Endothelial cell of umbilical vein (primary cell): ENCODE data around the gene FBXW11. TPM values are rescaled to one million over a fixed set of nuclear protein-coding genes. Genes with fewer than 3 reads are reported as not detected.

ENCODE experiments used
- BruUV-seq: library from RNA; stranded (reverse); fragments of 400-500 nt; replicated peaks from 2 replicates; lab custom pipeline; 2021; lab: Mats Ljungman, UMichigan
- CTCF ChIA-PET: fragments of 300-600, 350-600 bp; sonication (Branson Sonifier 250); formaldehyde crosslinking; loops from one replicate; lab custom pipeline; 2021; ENCODE audit warnings: antibody characterized with exemption, inconsistent platforms; lab: Charles Lee
- POLR2A ChIA-PET: fragments of 300-600, 350-600 bp; sonication (Branson Sonifier 250); formaldehyde crosslinking; loops from one replicate; lab custom pipeline; 2021; ENCODE audit warnings: antibody characterized with exemption, inconsistent platforms; lab: Charles Lee
- DNase-seq: peaks from one replicate; pipeline ENCODE4 v3.0.0-alpha.2; 2011; ENCODE audit warnings: low read depth, low spot score
- FAIRE-seq: peaks from 2 replicates; lab custom pipeline; 2011; peaks lifted over from hg19 to GRCh38; lab: Jason Lieb, UNC
- H2AFZ ChIP-seq: 2 replicates; pipeline ENCODE4 v1.6.0; 2012; ENCODE audit warnings: low read depth, low read length, control low read depth, inconsistent platforms
- H3K27ac ChIP-seq: 2 replicates; pipeline ENCODE4 v1.5.1; 2011; ENCODE audit warnings: low read depth, mild to moderate bottlenecking, control low read depth, low read length, moderate library complexity; ENCODE audit not compliant: insufficient read depth
- H3K27me3 ChIP-seq, 2 experiments: 2 replicates each; pipeline versions ENCODE4 v1.6.0 to v1.6.1; 2011; ENCODE audit warnings: low read length in 2 of 2, mixed read lengths in 1 of 2; ENCODE audit not compliant: control insufficient read depth in 2 of 2, insufficient read depth in 2 of 2
- H3K36me3 ChIP-seq, 2 experiments: 2 replicates in 1 of 2; 3 replicates in 1 of 2; pipeline ENCODE4 v1.5.1; 2011; ENCODE audit warnings: low read length in 2 of 2, mild to moderate bottlenecking in 1 of 2, moderate library complexity in 1 of 2; ENCODE audit not compliant: control insufficient read depth in 2 of 2, insufficient read depth in 2 of 2; ENCODE audit errors: extremely low read depth in 1 of 2
- H3K4me1 ChIP-seq: 3 replicates; pipeline ENCODE4 v1.5.1; 2011; ENCODE audit warnings: mild to moderate bottlenecking, low read length; ENCODE audit not compliant: control insufficient read depth, insufficient read depth; ENCODE audit errors: extremely low read depth
- H3K4me2 ChIP-seq: 2 replicates; pipeline ENCODE4 v1.6.1; 2011; ENCODE audit warnings: low read length, control low read depth, mixed read lengths; ENCODE audit not compliant: insufficient read depth
- H3K4me3 ChIP-seq, 3 experiments: fragments of 200-600 bp in 1 of 3; sonication (generic), shearing (Covaris generic) in 1 of 3; replicated peaks in 1 of 3; 2 replicates each; pipeline ENCODE4 v1.5.1; 2011 to 2016; ENCODE audit warnings: control low read depth in 3 of 3, low read length in 3 of 3, mild to moderate bottlenecking in 2 of 3, inconsistent platforms in 1 of 3, low read depth in 1 of 3, moderate library complexity in 1 of 3; ENCODE audit not compliant: insufficient read depth in 1 of 3
- H3K79me2 ChIP-seq: 2 replicates; pipeline ENCODE4 v1.6.0; 2012; ENCODE audit warnings: low read length, inconsistent platforms; ENCODE audit not compliant: control insufficient read depth, insufficient read depth
- H3K9ac ChIP-seq: replicated peaks from 2 replicates; pipeline ENCODE3; 2011; ENCODE audit warnings: low read length, control low read depth; ENCODE audit not compliant: insufficient read depth; ENCODE audit errors: extremely low read depth
- H3K9me1 ChIP-seq: replicated peaks from 3 replicates; pipeline ENCODE4 v1.6.0; 2011; ENCODE audit warnings: mild to moderate bottlenecking, low read length; ENCODE audit not compliant: control insufficient read depth, insufficient read depth; ENCODE audit errors: extremely low read depth
- H3K9me3 ChIP-seq: replicated peaks from 2 replicates; pipeline ENCODE4 v1.5.1; 2012; ENCODE audit warnings: low read length, inconsistent platforms; ENCODE audit not compliant: control insufficient read depth, insufficient read depth
- H4K20me1 ChIP-seq: replicated peaks from 2 replicates; pipeline ENCODE3; 2011; ENCODE audit warnings: mild to moderate bottlenecking, low read length; ENCODE audit not compliant: control insufficient read depth, insufficient read depth; ENCODE audit errors: extremely low read depth
- CTCF ChIP-seq, 2 donors: IDR thresholded peaks; 1 replicate in 1 of 2; 2 replicates in 1 of 2; pipeline ENCODE4 v1.5.1; 2011; ENCODE audit warnings: low read length in 2 of 2, mild to moderate bottlenecking in 2 of 2, moderate library complexity in 2 of 2, control low read depth in 1 of 2, inconsistent platforms in 1 of 2, low read depth in 1 of 2; ENCODE audit not compliant: insufficient read depth in 1 of 2; ENCODE audit errors: extremely low read depth in 1 of 2
- EZH2 ChIP-seq: IDR thresholded peaks from 2 replicates; pipeline ENCODE4 v1.6.1; 2012; ENCODE audit warnings: borderline replicate concordance, low read depth, mild to moderate bottlenecking, moderate library complexity, low read length, inconsistent platforms; ENCODE audit not compliant: severe bottlenecking
- FOS ChIP-seq: IDR thresholded peaks from 2 replicates; pipeline ENCODE4 v1.6.1; 2011; ENCODE audit warnings: mild to moderate bottlenecking, low read length, moderate library complexity, borderline replicate concordance; ENCODE audit not compliant: insufficient read depth
- GATA2 ChIP-seq: IDR thresholded peaks from 2 replicates; pipeline ENCODE4 v1.7.0; 2011; ENCODE audit warnings: low read depth, mild to moderate bottlenecking, moderate library complexity, mixed read lengths, low read length; ENCODE audit not compliant: insufficient read length, insufficient read depth
- JUN ChIP-seq: IDR thresholded peaks from 2 replicates; pipeline ENCODE4 v1.6.1; 2011; ENCODE audit warnings: borderline replicate concordance, low read depth; ENCODE audit not compliant: insufficient read length, insufficient read depth
- MAX ChIP-seq: IDR thresholded peaks from 2 replicates; pipeline ENCODE4 v1.6.1; 2011; ENCODE audit not compliant: insufficient read depth, insufficient read length
- MYC ChIP-seq: IDR thresholded peaks from one replicate; pipeline ENCODE4 v1.6.1; 2011; ENCODE audit warnings: mild to moderate bottlenecking, low read depth, low read length
- POLR2A ChIP-seq: IDR thresholded peaks from 2 replicates; pipeline ENCODE4 v1.6.1; 2012; ENCODE audit warnings: low read depth, mild to moderate bottlenecking, control low read depth, low read length
- POLR2AphosphoS5 ChIP-seq: IDR thresholded peaks from 2 replicates; pipeline ENCODE4 v1.6.1; 2012; ENCODE audit warnings: low read depth, mild to moderate bottlenecking, control low read depth, low read length, moderate library complexity; ENCODE audit not compliant: insufficient read depth
- dilution Hi-C: fragments of 300-500 bp; cut with MboI; formaldehyde crosslinking; loops from one replicate; pipeline ENCODE4 v1.15.0; 2019; ENCODE audit warnings: low sequenced_read_pairs; ENCODE audit not compliant: extremely low pct_ligation_motif_present
- intact Hi-C: fragments of 100-400 bp; cut with micrococcal nuclease; formaldehyde crosslinking; loops from one replicate; pipeline ENCODE4 v1.10.0; 2022
- polyA plus RNA-seq, 4 experiments: library from polyadenylated mRNA; depleted of rRNA in 3 of 4; stranded (reverse) in 3 of 4; unstranded in 1 of 4; fragments of >200 nt; gene quantifications; 2 replicates each; pipeline versions ENCODE4 v1.2.1 to v1.2.3, GENCODE V29; 2011 to 2012; ENCODE audit warnings: missing spikeins in 1 of 4
- total RNA-seq: library from RNA; stranded (reverse); gene quantifications from 2 replicates; pipeline ENCODE4 v1.2.3, GENCODE V29; 2021

Gene FBXW11
- total and polyA plus RNA-seq, 2 donors (not counting 3 experiments of a cell fraction or from before 2014, with no cell fraction given), result 30.7 to 44.7 TPM

GRCh38 chr5:171837522-171837921 is 168.9 kb downstream of the FBXW11 start:
- Histone ChIP-seq H3K27me3 (no peaks in the 10 kb centered on the region), H3K4me1 (peaks cover 5% of the 10 kb centered on the region), H3K4me2 (no peak overlapping the region), H4K20me1 (no peaks in the 10 kb centered on the region), H3K4me3 (no peak overlapping the region), H3K9me1 (no peaks in the 10 kb centered on the region), H3K9me3 (no peaks in the 10 kb centered on the region), H3K9ac (no peak overlapping the region), H3K27ac (no peak overlapping the region), H3K36me3 (no peaks in the 10 kb centered on the region), H3K79me2 (no peaks in the 10 kb centered on the region), H2AFZ (no peak overlapping the region)
- dilution Hi-C loops (no loop called here), intact Hi-C loops (no loop called here)
- DNase-seq, result no peak
- ChIA-PET CTCF (no interaction called here), POLR2A (no interaction called here)
- no peak for FAIRE-seq
- TF ChIP-seq GATA2, result no peak
- TF ChIP-seq CTCF (IDR thresholded peaks at IDR 0.05; ENCODE audit: extremely low read depth in 1 of 2, insufficient read depth in 1 of 2, low read depth in 1 of 2, low read length in 2 of 2), result no peak
- no peak for TF ChIP-seq MAX
- TF ChIP-seq POLR2AphosphoS5, result no peak
- no peak for TF ChIP-seq POLR2A
- TF ChIP-seq EZH2, result no peak
- no peak for TF ChIP-seq MYC
- no peak for TF ChIP-seq JUN
- TF ChIP-seq FOS, result no peak
- no TSS peak for BruUV-seq
